Activated CD4-positive, alpha-beta T cell treated with anti-CD3 and anti-CD28 coated beads for 48 hours (primary cell): ENCODE data around the gene PRR5L.

ENCODE experiments used
- DNase-seq: peaks from one replicate; pipeline ENCODE4 v3.0.0-alpha.2; 2020

Gene PRR5L

GRCh38 chr11:36447514-36447913 lies 151.4 kb downstream of the PRR5L start:
- no peak for DNase-seq

GRCh38 chr11:36447947-36448346 lies 151.9 kb downstream of the PRR5L start:
- DNase-seq = no peak

- DNase-seq = no peak
Measured at GRCh38 chr11:36449561-36450096, 153.5 kb downstream of the PRR5L start.

- no peak for DNase-seq
Measured at GRCh38 chr11:36450110-36450572, 154.1 kb downstream of the PRR5L start.

- no peak for DNase-seq
Measured at GRCh38 chr11:36451045-36451444, 155.0 kb downstream of the PRR5L start.

GRCh38 chr11:36451681-36452080 lies 155.6 kb downstream of the PRR5L start:
- DNase-seq = no peak

- peak; percentile 41 for DNase-seq
Measured at GRCh38 chr11:36452236-36452940, 156.3 kb downstream of the PRR5L start.

GRCh38 chr11:36452961-36453360 lies 156.9 kb downstream of the PRR5L start:
- no peak for DNase-seq

GRCh38 chr11:36453678-36454077 lies 157.6 kb downstream of the PRR5L start:
- DNase-seq = no peak

- no peak for DNase-seq
Measured at GRCh38 chr11:36454551-36454940, 158.5 kb downstream of the PRR5L start.

GRCh38 chr11:36454941-36455631 lies 159.0 kb downstream of the PRR5L start:
- no peak for DNase-seq

- DNase-seq = no peak
Measured at GRCh38 chr11:36455658-36456111, 159.6 kb downstream of the PRR5L start.

GRCh38 chr11:36456156-36456555 lies 160.1 kb downstream of the PRR5L start:
- no peak for DNase-seq

GRCh38 chr11:36458129-36458915 lies 162.2 kb downstream of the PRR5L start:
- DNase-seq = no peak

- no peak for DNase-seq
Measured at GRCh38 chr11:36459046-36459445, 163.0 kb downstream of the PRR5L start.

- no peak for DNase-seq
Measured at GRCh38 chr11:36460220-36460619, 164.1 kb downstream of the PRR5L start.

- DNase-seq = no peak
Measured at GRCh38 chr11:36462321-36462720, 166.2 kb downstream of the PRR5L start.

- DNase-seq = no peak
Measured at GRCh38 chr11:36463781-36464180, 167.7 kb downstream of the PRR5L start.

- no peak for DNase-seq
Measured at GRCh38 chr11:36464720-36465119, 168.6 kb downstream of the PRR5L start.

GRCh38 chr11:36465449-36466163 lies 169.5 kb downstream of the PRR5L start:
- no peak for DNase-seq

GRCh38 chr11:36467012-36467411 lies 170.9 kb downstream of the PRR5L start:
- no peak for DNase-seq

- no peak for DNase-seq
Measured at GRCh38 chr11:36467916-36468315, 171.8 kb downstream of the PRR5L start.

GRCh38 chr11:36469063-36469462 lies 173.0 kb downstream of the PRR5L start:
- peak; percentile 50 for DNase-seq
